Astrocyte (in vitro differentiated cells and primary cell): ENCODE measurements around the gene GTPBP3. TPM values are rescaled to one million over a fixed set of nuclear protein-coding genes. Genes with fewer than 3 reads are reported as not detected.

Experiments used
- DNase-seq: peaks from one replicate; pipeline ENCODE4 v3.0.0-alpha.2; 2010; ENCODE audit warnings: low read depth
- FAIRE-seq: peaks from 2 replicates; lab custom pipeline; 2011; peaks lifted over from hg19 to GRCh38; lab: Jason Lieb, UNC
- H2AFZ ChIP-seq: 2 replicates; pipeline ENCODE4 v1.6.0; 2012; ENCODE audit warnings: low read depth, low read length, inconsistent platforms
- H3K27ac ChIP-seq: 2 replicates; pipeline ENCODE4 v1.5.1; 2011; ENCODE audit warnings: low read depth, low read length, inconsistent platforms
- H3K27me3 ChIP-seq: 2 replicates; pipeline ENCODE4 v1.6.0; 2011; ENCODE audit warnings: low read length, inconsistent platforms; ENCODE audit not compliant: insufficient read depth
- H3K36me3 ChIP-seq: 2 replicates; pipeline ENCODE4 v1.5.1; 2011; ENCODE audit warnings: low read length, inconsistent platforms; ENCODE audit not compliant: insufficient read depth
- H3K4me1 ChIP-seq: 2 replicates; pipeline ENCODE4 v1.5.1; 2011; ENCODE audit warnings: low read length, inconsistent platforms; ENCODE audit not compliant: insufficient read depth
- H3K4me2 ChIP-seq: 2 replicates; pipeline ENCODE4 v1.6.0; 2012; ENCODE audit warnings: low read length, inconsistent platforms
- H3K4me3 ChIP-seq: 2 replicates; pipeline ENCODE4 v1.5.1; 2011; ENCODE audit warnings: low read depth, mild to moderate bottlenecking, low read length, inconsistent platforms; ENCODE audit not compliant: insufficient read depth
- H3K79me2 ChIP-seq: 2 replicates; pipeline ENCODE4 v1.6.0; 2012; ENCODE audit warnings: mild to moderate bottlenecking, low read length, inconsistent platforms; ENCODE audit not compliant: insufficient read depth
- H3K9ac ChIP-seq: 2 replicates; pipeline ENCODE4 v1.6.0; 2012; ENCODE audit warnings: mild to moderate bottlenecking, low read length, inconsistent platforms
- H3K9me3 ChIP-seq: 2 replicates; pipeline ENCODE4 v1.5.1; 2012; ENCODE audit warnings: low read depth, mild to moderate bottlenecking, low read length, inconsistent platforms; ENCODE audit not compliant: insufficient read depth
- H4K20me1 ChIP-seq: 2 replicates; pipeline ENCODE4 v1.6.0; 2012; ENCODE audit warnings: low read length, inconsistent platforms; ENCODE audit not compliant: insufficient read depth
- H3K27ac Mint-ChIP-seq: one replicate; pipeline ENCODE4 v1.8.0; 2021; ENCODE audit warnings: mild to moderate bottlenecking, mixed read lengths; ENCODE audit not compliant: unreplicated experiment
- H3K27me3 Mint-ChIP-seq: one replicate; pipeline ENCODE4 v1.8.0; 2021; ENCODE audit warnings: low read depth, mixed read lengths; ENCODE audit not compliant: unreplicated experiment
- H3K36me3 Mint-ChIP-seq: one replicate; pipeline ENCODE4 v1.8.0; 2021; ENCODE audit warnings: low read depth, mixed read lengths; ENCODE audit not compliant: unreplicated experiment
- H3K4me1 Mint-ChIP-seq: one replicate; pipeline ENCODE4 v1.8.0; 2021; ENCODE audit warnings: low read depth, mixed read lengths; ENCODE audit not compliant: unreplicated experiment
- H3K4me3 Mint-ChIP-seq: one replicate; pipeline ENCODE4 v1.8.0; 2021; ENCODE audit warnings: mild to moderate bottlenecking, moderate library complexity, mixed read lengths; ENCODE audit not compliant: unreplicated experiment
- H3K9me3 Mint-ChIP-seq: one replicate; pipeline ENCODE4 v1.8.0; 2021; ENCODE audit warnings: mild to moderate bottlenecking, mixed read lengths; ENCODE audit not compliant: unreplicated experiment
- CTCF ChIP-seq: IDR thresholded peaks from 2 replicates; pipeline ENCODE4 v1.5.1; 2011; ENCODE audit warnings: low read depth, mild to moderate bottlenecking, inconsistent platforms, low read length, moderate library complexity; ENCODE audit not compliant: insufficient read depth
- EZH2 ChIP-seq: IDR thresholded peaks from 2 replicates; pipeline ENCODE4 v1.6.1; 2012; ENCODE audit warnings: mild to moderate bottlenecking, low read length, inconsistent platforms; ENCODE audit not compliant: insufficient read depth
- total RNA-seq: library from RNA; stranded (reverse); gene quantifications from 2 replicates; pipeline ENCODE4 v1.2.1, GENCODE V29; 2021

Gene GTPBP3
- total RNA-seq, 1 donor from 2014 or later, result 21.7 TPM

- Histone ChIP-seq H3K27me3 (no peaks in the 10 kb centered on the region), H3K27ac (no peak overlapping the region), H3K36me3 (no peaks in the 10 kb centered on the region), H3K79me2 (no peaks in the 10 kb centered on the region), H2AFZ (no peak overlapping the region), H3K9ac (no peak overlapping the region), H3K4me3 (no peak overlapping the region), H4K20me1 (peaks cover 3% of the 10 kb centered on the region), H3K4me1 (peaks cover 3% of the 10 kb centered on the region), H3K9me3 (no peaks in the 10 kb centered on the region), H3K4me2 (no peak overlapping the region)
- H3K9me3 Mint-ChIP-seq, result no peaks in the 10 kb centered on the region
- H3K4me1 Mint-ChIP-seq, result peaks cover 6% of the 10 kb centered on the region
- no peak for TF ChIP-seq CTCF
- TF ChIP-seq EZH2, result no peak
- H3K27ac Mint-ChIP-seq, result no peak overlapping the region
- no peak for DNase-seq
- FAIRE-seq, result no peak
- H3K4me3 Mint-ChIP-seq, result no peak overlapping the region
- peaks cover 5% of the 10 kb centered on the region for H3K36me3 Mint-ChIP-seq
- peaks cover 2% of the 10 kb centered on the region for H3K27me3 Mint-ChIP-seq
These were observed 9.5 kb upstream of the GTPBP3 start for GRCh38 chr19:17327654-17328516.

- Histone ChIP-seq H2AFZ (no peak overlapping the region), H3K4me2 (no peak overlapping the region), H3K36me3 (no peaks in the 10 kb centered on the region), H3K9me3 (no peaks in the 10 kb centered on the region), H3K79me2 (no peaks in the 10 kb centered on the region), H3K4me1 (peaks cover 6% of the 10 kb centered on the region), H3K27ac (no peak overlapping the region), H3K9ac (no peak overlapping the region), H3K4me3 (no peak overlapping the region), H4K20me1 (peaks cover 2% of the 10 kb centered on the region), H3K27me3 (no peaks in the 10 kb centered on the region)
- no peak for DNase-seq
- H3K4me1 Mint-ChIP-seq, result peaks cover 6% of the 10 kb centered on the region
- H3K4me3 Mint-ChIP-seq, result no peak overlapping the region
- H3K27me3 Mint-ChIP-seq, result peaks cover 2% of the 10 kb centered on the region
- H3K9me3 Mint-ChIP-seq, result no peaks in the 10 kb centered on the region
- H3K36me3 Mint-ChIP-seq, result peaks cover 5% of the 10 kb centered on the region
- no peak for FAIRE-seq
- H3K27ac Mint-ChIP-seq, result no peak overlapping the region
- TF ChIP-seq EZH2, result peak; percentile 46
- no peak for TF ChIP-seq CTCF
These were observed 8.6 kb upstream of the GTPBP3 start for GRCh38 chr19:17328517-17329365.
